Vagina (tissue), 2 donors: ENCODE results near the gene DEFB127. TPM values are rescaled to one million over a fixed set of nuclear protein-coding genes. Genes with fewer than 3 reads are reported as not detected.
"Not testable (repeated sequence)": the region's sequence is repeated elsewhere in the genome, so short reads cannot be mapped to it uniquely, and the experiment has no call there.

Experiments used
- DNase-seq, 2 donors: peaks; one replicate each; pipeline ENCODE4 v3.0.0-alpha.2; 2017; ENCODE audit errors: extremely low spot score in 2 of 2
- H3K27ac ChIP-seq: fragments of 200-600 bp; sonication (generic); one replicate; pipeline ENCODE4 v1.5.1; 2019
- H3K27me3 ChIP-seq: fragments of 200-600 bp; sonication (generic); one replicate; pipeline ENCODE4 v1.5.1; 2019
- H3K36me3 ChIP-seq, 2 donors: fragments of 200-600 bp; sonication (generic); one replicate each; pipeline ENCODE4 v1.5.1; 2017 to 2019
- H3K4me1 ChIP-seq: fragments of 200-600 bp; sonication (generic); one replicate; pipeline ENCODE4 v1.5.1; 2019
- H3K4me3 ChIP-seq, 2 donors: fragments of 200-600 bp; sonication (generic); 1 replicate in 1 of 2; 2 replicates in 1 of 2; pipeline ENCODE4 v1.5.1; 2016 to 2019
- H3K9me3 ChIP-seq: fragments of 200-600 bp; sonication (generic); one replicate; pipeline ENCODE4 v1.5.1; 2019
- POLR2A ChIP-seq, 2 donors: fragments of 450-650 bp; IDR thresholded peaks; one replicate each; pipeline ENCODE4 v1.6.1; 2017; ENCODE audit warnings: antibody characterized with exemption in 2 of 2, mild to moderate bottlenecking in 2 of 2, moderate library complexity in 2 of 2
- POLR2AphosphoS5 ChIP-seq, 2 donors: sonication (generic); formaldehyde crosslinking; IDR thresholded peaks; one replicate each; pipeline ENCODE4 v1.9.0; 2017; ENCODE audit warnings: antibody characterized with exemption in 2 of 2, mild to moderate bottlenecking in 2 of 2, low read depth in 1 of 2; ENCODE audit not compliant: insufficient read depth in 1 of 2
- intact Hi-C: fragments of 100-400 bp; cut with DNase I; formaldehyde crosslinking; loops from one replicate; pipeline ENCODE4 v1.15.1; 2023
- total RNA-seq: library from RNA; depleted of rRNA; stranded (reverse); fragments of >200 nt; gene quantifications from one replicate; pipeline ENCODE4 v1.2.3, GENCODE V29; 2016
- TF ChIP-seq, protein P1 (sequence below), 3 experiments: fragments of 450-650 bp in 2 of 3; fragments of 200-600 bp in 1 of 3; sonication (generic) in 1 of 3; IDR thresholded peaks; one replicate each; pipeline ENCODE4 v1.5.1; 2017 to 2019; ENCODE audit warnings: antibody characterized with exemption in 3 of 3, mild to moderate bottlenecking in 2 of 3, moderate library complexity in 2 of 3

The DEFB127 gene
- total RNA-seq, 1 donor from 2014 or later, result not detected

DNA sequence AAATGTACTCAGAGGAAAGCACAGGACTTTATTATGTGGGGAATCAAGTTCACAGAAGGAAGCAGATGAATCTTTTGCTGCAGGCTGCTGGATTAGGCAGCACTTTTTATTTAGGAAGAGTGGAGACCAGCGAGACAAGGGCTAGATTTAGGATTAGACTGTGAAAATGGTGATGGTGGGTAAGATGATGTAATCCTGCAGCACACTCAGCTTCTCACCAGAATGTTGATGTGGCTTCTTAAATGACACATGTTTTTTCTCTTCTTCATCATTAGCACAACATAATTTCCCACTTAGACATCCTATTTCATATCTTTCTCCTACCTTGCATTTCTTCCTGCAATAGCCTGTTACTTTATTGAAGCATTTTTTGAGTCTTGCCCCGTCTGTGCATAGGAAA lies 30.5 kb downstream of the DEFB127 start:
- H3K4me3 ChIP-seq, result no peak overlapping the region
- no peak overlapping the region for H3K27ac ChIP-seq
- DNase-seq, result no peak
- no peaks in the 10 kb centered on the region for H3K4me1 ChIP-seq
- intact Hi-C loops, result no loop called here
- no peaks in the 10 kb centered on the region for H3K27me3 ChIP-seq
- no peaks in the 10 kb centered on the region for H3K9me3 ChIP-seq
- H3K36me3 ChIP-seq, result no peaks in the 10 kb centered on the region
- TF ChIP-seq POLR2AphosphoS5 (IDR thresholded peaks at IDR 0.05; ENCODE audit: insufficient read depth in 1 of 2, low read depth in 1 of 2), result no peak
- TF ChIP-seq, protein P1, sequence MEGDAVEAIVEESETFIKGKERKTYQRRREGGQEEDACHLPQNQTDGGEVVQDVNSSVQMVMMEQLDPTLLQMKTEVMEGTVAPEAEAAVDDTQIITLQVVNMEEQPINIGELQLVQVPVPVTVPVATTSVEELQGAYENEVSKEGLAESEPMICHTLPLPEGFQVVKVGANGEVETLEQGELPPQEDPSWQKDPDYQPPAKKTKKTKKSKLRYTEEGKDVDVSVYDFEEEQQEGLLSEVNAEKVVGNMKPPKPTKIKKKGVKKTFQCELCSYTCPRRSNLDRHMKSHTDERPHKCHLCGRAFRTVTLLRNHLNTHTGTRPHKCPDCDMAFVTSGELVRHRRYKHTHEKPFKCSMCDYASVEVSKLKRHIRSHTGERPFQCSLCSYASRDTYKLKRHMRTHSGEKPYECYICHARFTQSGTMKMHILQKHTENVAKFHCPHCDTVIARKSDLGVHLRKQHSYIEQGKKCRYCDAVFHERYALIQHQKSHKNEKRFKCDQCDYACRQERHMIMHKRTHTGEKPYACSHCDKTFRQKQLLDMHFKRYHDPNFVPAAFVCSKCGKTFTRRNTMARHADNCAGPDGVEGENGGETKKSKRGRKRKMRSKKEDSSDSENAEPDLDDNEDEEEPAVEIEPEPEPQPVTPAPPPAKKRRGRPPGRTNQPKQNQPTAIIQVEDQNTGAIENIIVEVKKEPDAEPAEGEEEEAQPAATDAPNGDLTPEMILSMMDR (IDR thresholded peaks at IDR 0.05), result no peak
- no peak for TF ChIP-seq POLR2A (IDR thresholded peaks at IDR 0.05)

DNA sequence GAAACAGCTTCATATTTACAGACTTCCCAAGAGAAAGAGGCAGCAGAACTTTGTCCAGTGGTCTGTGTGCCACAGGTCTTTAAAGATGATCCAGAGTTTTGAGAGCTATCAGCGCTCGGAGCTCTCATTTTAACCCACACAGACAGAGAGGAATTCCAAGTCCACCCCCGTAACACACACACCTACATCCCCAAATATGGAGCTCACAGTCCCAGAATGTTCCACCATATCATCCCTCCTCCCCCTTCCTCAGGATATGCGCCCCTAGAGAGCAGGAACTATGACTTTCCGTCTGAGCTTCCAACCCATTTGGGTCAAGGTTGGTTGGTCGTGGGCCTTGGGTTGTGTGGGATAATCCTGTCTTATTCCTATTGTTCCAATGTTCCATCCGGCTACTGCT lies 32.4 kb downstream of the DEFB127 start, which contains the start of gene DEFB128:
DEFB128 (minus strand) TSS at position 101 of the 400 bp plus-strand sequence; CDS start at position 13, 88 bp downstream.
- no peak for DNase-seq
- Histone ChIP-seq H3K36me3 (no peaks in the 10 kb centered on the region), H3K9me3 (no peaks in the 10 kb centered on the region), H3K4me3 (no peak within 1 kb of the TSS), H3K4me1 (no peaks in the 10 kb centered on the region), H3K27me3 (no peaks in the 10 kb centered on the region), H3K27ac (no peak within 1 kb of the TSS)
- intact Hi-C loops, result no loop called here
- no peak for TF ChIP-seq POLR2A (IDR thresholded peaks at IDR 0.05)
- TF ChIP-seq, protein P1 (IDR thresholded peaks at IDR 0.05), result no peak
- TF ChIP-seq POLR2AphosphoS5 (IDR thresholded peaks at IDR 0.05; ENCODE audit: insufficient read depth in 1 of 2, low read depth in 1 of 2), result no peak

- no peaks in the 10 kb centered on the region for H3K9me3 ChIP-seq
- no peak for DNase-seq
- intact Hi-C loops, result no loop called here
- no peaks in the 10 kb centered on the region for H3K27me3 ChIP-seq
- TF ChIP-seq POLR2AphosphoS5 (IDR thresholded peaks at IDR 0.05; ENCODE audit: insufficient read depth in 1 of 2, low read depth in 1 of 2), result no peak
- no peak for TF ChIP-seq POLR2A (IDR thresholded peaks at IDR 0.05)
- TF ChIP-seq, protein P1 (IDR thresholded peaks at IDR 0.05), result no peak
- no peak overlapping the region for H3K27ac ChIP-seq
- H3K4me1 ChIP-seq, result no peaks in the 10 kb centered on the region
- H3K4me3 ChIP-seq, result no peak overlapping the region
- H3K36me3 ChIP-seq, result no peaks in the 10 kb centered on the region
Measured at GRCh38 chr20:198225-198624, 41.0 kb downstream of the DEFB127 start.

- H3K27ac ChIP-seq, result no peak overlapping the region
- H3K4me3 ChIP-seq, result no peak overlapping the region
- no peaks in the 10 kb centered on the region for H3K9me3 ChIP-seq
- no peaks in the 10 kb centered on the region for H3K36me3 ChIP-seq
- DNase-seq, result no peak
- TF ChIP-seq POLR2A (IDR thresholded peaks at IDR 0.05), result no peak
- no peak for TF ChIP-seq POLR2AphosphoS5 (IDR thresholded peaks at IDR 0.05; ENCODE audit: insufficient read depth in 1 of 2, low read depth in 1 of 2)
- TF ChIP-seq, protein P1 (IDR thresholded peaks at IDR 0.05), result no peak
- no peaks in the 10 kb centered on the region for H3K27me3 ChIP-seq
- no peaks in the 10 kb centered on the region for H3K4me1 ChIP-seq
- intact Hi-C loops, result no loop called here
Measured at GRCh38 chr20:199996-200395, 42.7 kb downstream of the DEFB127 start.

- DNase-seq, H3K27ac ChIP-seq, intact Hi-C loops, H3K9me3 ChIP-seq, H3K4me3 ChIP-seq, H3K4me1 ChIP-seq, H3K27me3 ChIP-seq, H3K36me3 ChIP-seq: not testable (repeated sequence)
Measured at GRCh38 chr20:203630-204029, 46.4 kb downstream of the DEFB127 start.

Other genes with a start within 250 kb of the DEFB127 start
- not detected for gene DEFB125, start 69.8 kb upstream of the DEFB127 start, total RNA-seq
- not detected for gene DEFB126, start 14.9 kb upstream of the DEFB127 start, total RNA-seq
- not detected for gene DEFB128, start 32.3 kb downstream of the DEFB127 start, total RNA-seq
- gene DEFB129, start 69.8 kb downstream of the DEFB127 start, total RNA-seq, result not detected
- not detected for gene DEFB132, start 100.3 kb downstream of the DEFB127 start, total RNA-seq
- 2.7 TPM for gene C20orf96, start 133.3 kb downstream of the DEFB127 start, total RNA-seq
- 13.8 TPM for gene ZCCHC3, start 140.1 kb downstream of the DEFB127 start, total RNA-seq
- gene SOX12, start 168.1 kb downstream of the DEFB127 start, total RNA-seq, result 4.4 TPM
- 21.6 TPM for gene NRSN2, start 189.7 kb downstream of the DEFB127 start, total RNA-seq
- gene TRIB3, start 223.3 kb downstream of the DEFB127 start, total RNA-seq, result 15.7 TPM